Skin of body (tissue), 2 donors: Measurements from ENCODE around the gene GAA. TPM values are rescaled to one million over a fixed set of nuclear protein-coding genes. Genes with fewer than 3 reads are reported as not detected.
"Not testable (repeated sequence)": the region's sequence is repeated elsewhere in the genome, so short reads cannot be mapped to it uniquely, and the experiment has no call there.

Source experiments
- DNase-seq: peaks from one replicate; lab custom pipeline; 2025; lab: John Stamatoyannopoulos, UW
- total RNA-seq: library from RNA; depleted of rRNA; stranded (reverse); fragments of >200 nt; gene quantifications from one replicate; pipeline ENCODE4 v1.2.3, GENCODE V29; 2014

Gene GAA
- total RNA-seq, 1 donor from 2014 or later, result 12.0 TPM

GRCh38 chr17:80083136-80083661 is 18.2 kb upstream of the GAA start:
- no peak for DNase-seq

- DNase-seq, result no peak
Observed at GRCh38 chr17:80084773-80085172, 16.6 kb upstream of the GAA start.

GRCh38 chr17:80086081-80086480 is 15.3 kb upstream of the GAA start:
- DNase-seq, result no peak

GRCh38 chr17:80086616-80087015 is 14.8 kb upstream of the GAA start:
- no peak for DNase-seq

GRCh38 chr17:80087346-80088265 is 13.8 kb upstream of the GAA start:
- DNase-seq, result no peak

GRCh38 chr17:80089762-80090161 is 11.6 kb upstream of the GAA start:
- DNase-seq, result no peak

GRCh38 chr17:80090164-80090563 is 11.2 kb upstream of the GAA start:
- not testable (repeated sequence) for DNase-seq

GRCh38 chr17:80091376-80091775 is 10.0 kb upstream of the GAA start:
- DNase-seq, result no peak

- no peak for DNase-seq
Observed at GRCh38 chr17:80092959-80093358, 8.4 kb upstream of the GAA start.

- DNase-seq, result no peak
Observed at GRCh38 chr17:80095038-80095843, 6.1 kb upstream of the GAA start.

GRCh38 chr17:80095844-80096475 is 5.4 kb upstream of the GAA start:
- no peak for DNase-seq

- DNase-seq, result no peak
Observed at GRCh38 chr17:80096561-80097021, 4.8 kb upstream of the GAA start.

GRCh38 chr17:80097127-80097621 is 4.2 kb upstream of the GAA start:
- no peak for DNase-seq

GRCh38 chr17:80097844-80098691 is 3.3 kb upstream of the GAA start:
- no peak for DNase-seq

GRCh38 chr17:80099291-80100034 is 1.9 kb upstream of the GAA start:
- DNase-seq, result no peak

- no peak for DNase-seq
Observed at GRCh38 chr17:80100035-80100323, 1.4 kb upstream of the GAA start.

- DNase-seq, result no peak
Observed at GRCh38 chr17:80101946-80102663, 724 bp downstream of the GAA start.

GRCh38 chr17:80102664-80103448 is 1.5 kb downstream of the GAA start:
- no peak for DNase-seq
